ENCODE results near the gene PCSK7. TPM values are rescaled to one million over a fixed set of nuclear protein-coding genes. Genes with fewer than 3 reads are reported as not detected.

Gene PCSK7
- total and polyA plus RNA-seq, 2 of the 8 experiments (the other 6 are each of a cell fraction or from before 2014, with no cell fraction given), result 23.4 to 38.5 TPM

DNA sequence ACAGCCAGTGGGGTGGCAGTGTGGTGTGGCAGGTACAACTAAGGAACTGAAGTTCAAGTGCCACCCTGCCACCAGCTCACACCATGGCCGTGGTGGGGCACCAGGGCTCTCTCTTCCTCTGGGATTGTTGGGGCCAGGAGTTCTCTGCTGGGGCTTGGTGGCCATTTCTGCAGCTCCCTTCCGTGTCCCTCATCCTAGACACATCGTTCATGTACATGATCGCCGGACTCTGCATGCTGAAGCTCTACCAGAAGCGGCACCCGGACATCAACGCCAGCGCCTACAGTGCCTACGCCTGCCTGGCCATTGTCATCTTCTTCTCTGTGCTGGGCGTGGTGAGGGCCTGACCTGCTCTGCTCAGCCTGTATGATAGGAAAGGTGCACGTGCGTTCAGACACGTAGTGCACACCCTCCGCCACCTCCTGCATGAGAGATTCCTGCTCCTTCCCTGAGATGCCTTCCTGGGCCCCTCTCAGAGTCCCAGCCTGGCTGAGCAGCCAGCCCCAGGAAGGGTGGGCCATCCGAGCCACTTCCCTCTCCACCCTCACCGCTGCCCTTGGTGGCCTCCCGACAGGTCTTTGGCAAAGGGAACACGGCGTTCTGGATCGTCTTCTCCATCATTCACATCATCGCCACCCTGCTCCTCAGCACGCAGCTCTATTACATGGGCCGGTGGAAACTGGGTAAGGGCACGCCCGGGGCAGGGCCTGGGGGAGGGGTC, 40.0 kb downstream of the PCSK7 start (continued):
- TF ChIP-seq, protein P1, sequence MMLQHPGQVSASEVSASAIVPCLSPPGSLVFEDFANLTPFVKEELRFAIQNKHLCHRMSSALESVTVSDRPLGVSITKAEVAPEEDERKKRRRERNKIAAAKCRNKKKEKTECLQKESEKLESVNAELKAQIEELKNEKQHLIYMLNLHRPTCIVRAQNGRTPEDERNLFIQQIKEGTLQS (IDR thresholded peaks at IDR 0.05; ENCODE audit: insufficient read depth, low read depth, low read length), result no peak
- TF ChIP-seq CEBPB (IDR thresholded peaks at IDR 0.05; ENCODE audit: low read depth, low read length) (no peak), CHD1 (IDR thresholded peaks at IDR 0.05; ENCODE audit: low read depth, low read length) (no peak), BACH1 (IDR thresholded peaks at IDR 0.05; ENCODE audit: low read length) (no peak), MAFK (IDR thresholded peaks at IDR 0.05; ENCODE audit: low read depth, low read length) (no peak)

All from H1 (cell line).